PC-3 (cell line): ENCODE data around the gene SULT2B1. TPM values are rescaled to one million over a fixed set of nuclear protein-coding genes. Genes with fewer than 3 reads are reported as not detected.
A peak's percentile ranks its signal among the peaks of the same experiment; 100 is the strongest.

Experiments used
- ATAC-seq: fragments of 200-7000 bp; cut with Tn5 transposase; 2 replicates; pipeline ENCODE4 v1.9.1; 2020; ENCODE audit warnings: mild to moderate bottlenecking, moderate library complexity
- BruUV-seq: library from RNA; stranded (reverse); fragments of 400-500 nt; replicated peaks from 2 replicates; lab custom pipeline; 2021; lab: Mats Ljungman, UMichigan
- CTCF ChIA-PET: fragments of 300-600 bp; sonication (Branson Sonifier 250); formaldehyde crosslinking; loops from one replicate; lab custom pipeline; 2022; ENCODE audit warnings: antibody characterized with exemption; lab: Charles Lee
- POLR2A ChIA-PET: fragments of 300-600 bp; sonication (Branson Sonifier 250); formaldehyde crosslinking; loops from one replicate; lab custom pipeline; 2022; ENCODE audit warnings: antibody characterized with exemption; ENCODE audit not compliant: unreplicated experiment; lab: Charles Lee
- DNase-seq: peaks from one replicate; pipeline ENCODE4 v3.0.0-alpha.2; 2015
- H2AFZ ChIP-seq: fragments of 300-600 bp; sonication (generic); 2 replicates; pipeline ENCODE4 v1.6.0; 2016; ENCODE audit warnings: antibody characterized with exemption, low read length
- H3F3A ChIP-seq: fragments of 300-600 bp; sonication (generic); one replicate; pipeline ENCODE4 v1.6.0; 2017; ENCODE audit warnings: antibody characterized with exemption, low read length, control low read depth, mild to moderate bottlenecking; ENCODE audit not compliant: unreplicated experiment
- H3K27ac ChIP-seq: fragments of 300-600 bp; sonication (generic); 2 replicates; pipeline ENCODE4 v1.5.1; 2016; ENCODE audit warnings: mild to moderate bottlenecking, low read length
- H3K27me3 ChIP-seq: fragments of 300-600 bp; sonication (generic); 2 replicates; pipeline ENCODE4 v1.6.1; 2016; ENCODE audit warnings: low read length, mixed read lengths
- H3K36me3 ChIP-seq: fragments of 300-600 bp; sonication (generic); 2 replicates; pipeline ENCODE4 v1.6.1; 2016; ENCODE audit warnings: low read depth, mixed run types, low read length, mixed read lengths
- H3K4me1 ChIP-seq: fragments of 300-600 bp; sonication (generic); 2 replicates; pipeline ENCODE4 v1.5.1; 2016; ENCODE audit warnings: low read length; ENCODE audit not compliant: insufficient read depth
- H3K4me2 ChIP-seq: fragments of 300-600 bp; sonication (generic); 2 replicates; pipeline ENCODE4 v1.6.0; 2016; ENCODE audit warnings: low read length
- H3K4me3 ChIP-seq: fragments of 300-600 bp; sonication (generic); 2 replicates; pipeline ENCODE4 v1.5.1; 2016; ENCODE audit warnings: mild to moderate bottlenecking, low read length, mixed read lengths
- H3K79me2 ChIP-seq: fragments of 300-600 bp; sonication (generic); 2 replicates; pipeline ENCODE4 v1.6.1; 2017; ENCODE audit warnings: low read length, mixed read lengths
- H3K9ac ChIP-seq: fragments of 300-600 bp; sonication (generic); 2 replicates; pipeline ENCODE4 v1.6.0; 2016; ENCODE audit warnings: mild to moderate bottlenecking, low read length
- H3K9me2 ChIP-seq: fragments of 300-600 bp; sonication (generic); replicated peaks from 2 replicates; pipeline ENCODE4 v1.6.1; 2016; ENCODE audit warnings: mixed run types, low read length, mixed read lengths
- H3K9me3 ChIP-seq: fragments of 300-600 bp; sonication (generic); 2 replicates; pipeline ENCODE4 v1.6.1; 2016; ENCODE audit warnings: low read length, mixed read lengths
- H4K20me1 ChIP-seq: fragments of 300-600 bp; sonication (generic); 2 replicates; pipeline ENCODE4 v1.6.1; 2016; ENCODE audit warnings: low read length, mixed read lengths
- EZH2 ChIP-seq: fragments of 300-600 bp; sonication (generic); IDR thresholded peaks from one replicate; pipeline ENCODE4 v1.6.1; 2017; ENCODE audit warnings: antibody characterized with exemption, mild to moderate bottlenecking, low read length; ENCODE audit not compliant: unreplicated experiment
- EZH2phosphoT487 ChIP-seq: fragments of 300-600 bp; sonication (generic); IDR thresholded peaks from 2 replicates; pipeline ENCODE4 v1.6.1; 2018; ENCODE audit warnings: mild to moderate bottlenecking, antibody characterized with exemption, low read length, borderline replicate concordance
- intact Hi-C: fragments of 100-400 bp; cut with micrococcal nuclease; formaldehyde crosslinking; loops from 2 replicates; pipeline ENCODE4 v1.9.0; 2023
- total RNA-seq: library from RNA; depleted of rRNA; stranded (reverse); fragments of >200 nt; gene quantifications from 2 replicates; pipeline ENCODE4 v1.2.3, GENCODE V29; 2014
- TF ChIP-seq, protein P1 (sequence below): fragments of 300-600 bp; sonication (generic); conservative IDR thresholded peaks from 2 replicates; pipeline ENCODE4 v1.5.1; 2017; ENCODE audit warnings: antibody characterized with exemption, low read depth, mild to moderate bottlenecking, low read length

The SULT2B1 gene
- total RNA-seq, 1 experiment from 2014 or later: 6.7 TPM

- Histone ChIP-seq H4K20me1 (no peaks in the 10 kb centered on the region), H3K9me3 (peaks cover 4% of the 10 kb centered on the region; the same call in 1 of the 2 replicates), H3K4me3 (no peak overlapping the region), H3K79me2 (no peaks in the 10 kb centered on the region), H3K9ac (no peak overlapping the region), H3K36me3 (no peaks in the 10 kb centered on the region), H3K4me1 (no peaks in the 10 kb centered on the region), H3K27me3 (no peaks in the 10 kb centered on the region), H2AFZ (no peak overlapping the region), H3K27ac (no peak overlapping the region), H3F3A (no peaks in the 10 kb centered on the region), H3K9me2 (no peaks in the 10 kb centered on the region), H3K4me2 (no peak overlapping the region)
- POLR2A ChIA-PET: interaction anchor here (0.6 kb wide), 1 partner anchor 49 kb away, joined by 3 read pairs; no protein-coding TSS in a partner anchor
- DNase-seq: no peak
- no peak for ATAC-seq
- no TSS peak for BruUV-seq
- intact Hi-C loops: no loop called here
- CTCF ChIA-PET: no interaction called here
- TF ChIP-seq, protein P1, sequence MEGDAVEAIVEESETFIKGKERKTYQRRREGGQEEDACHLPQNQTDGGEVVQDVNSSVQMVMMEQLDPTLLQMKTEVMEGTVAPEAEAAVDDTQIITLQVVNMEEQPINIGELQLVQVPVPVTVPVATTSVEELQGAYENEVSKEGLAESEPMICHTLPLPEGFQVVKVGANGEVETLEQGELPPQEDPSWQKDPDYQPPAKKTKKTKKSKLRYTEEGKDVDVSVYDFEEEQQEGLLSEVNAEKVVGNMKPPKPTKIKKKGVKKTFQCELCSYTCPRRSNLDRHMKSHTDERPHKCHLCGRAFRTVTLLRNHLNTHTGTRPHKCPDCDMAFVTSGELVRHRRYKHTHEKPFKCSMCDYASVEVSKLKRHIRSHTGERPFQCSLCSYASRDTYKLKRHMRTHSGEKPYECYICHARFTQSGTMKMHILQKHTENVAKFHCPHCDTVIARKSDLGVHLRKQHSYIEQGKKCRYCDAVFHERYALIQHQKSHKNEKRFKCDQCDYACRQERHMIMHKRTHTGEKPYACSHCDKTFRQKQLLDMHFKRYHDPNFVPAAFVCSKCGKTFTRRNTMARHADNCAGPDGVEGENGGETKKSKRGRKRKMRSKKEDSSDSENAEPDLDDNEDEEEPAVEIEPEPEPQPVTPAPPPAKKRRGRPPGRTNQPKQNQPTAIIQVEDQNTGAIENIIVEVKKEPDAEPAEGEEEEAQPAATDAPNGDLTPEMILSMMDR: no peak
- no peak for TF ChIP-seq EZH2phosphoT487
- no peak for TF ChIP-seq EZH2
Observed at GRCh38 chr19:48529156-48529555, 22.8 kb upstream of the SULT2B1 start.

- intact Hi-C loops: no loop called here
- DNase-seq (no peak), ATAC-seq (no peak)
- H2AFZ ChIP-seq: peak overlapping the region; percentile 53; the same call in 1 of the 2 replicates
- no peaks in the 10 kb centered on the region for H3K36me3 ChIP-seq
- H3K27me3 ChIP-seq: no peaks in the 10 kb centered on the region
- H3K4me2 ChIP-seq: no peak overlapping the region
- H3K9ac ChIP-seq: no peak overlapping the region
- no peaks in the 10 kb centered on the region for H3K9me2 ChIP-seq
- no peaks in the 10 kb centered on the region for H3K4me1 ChIP-seq
- no peaks in the 10 kb centered on the region for H3F3A ChIP-seq
- no peaks in the 10 kb centered on the region for H3K79me2 ChIP-seq
- TF ChIP-seq, protein P1: no peak
- TF ChIP-seq EZH2phosphoT487 (no peak), EZH2 (no peak)
- H4K20me1 ChIP-seq: no peaks in the 10 kb centered on the region
- no peak overlapping the region for H3K27ac ChIP-seq
- ChIA-PET POLR2A (no interaction called here), CTCF (interaction anchor here (0.6 kb wide), 1 partner anchor 24 kb away, joined by 7 read pairs; no protein-coding TSS in a partner anchor)
- H3K9me3 ChIP-seq: peaks cover 4% of the 10 kb centered on the region; the same call in 1 of the 2 replicates
- no TSS peak for BruUV-seq
- no peak overlapping the region for H3K4me3 ChIP-seq
Observed at GRCh38 chr19:48530066-48530720, 21.8 kb upstream of the SULT2B1 start.

- no peaks in the 10 kb centered on the region for H3K27me3 ChIP-seq
- no peaks in the 10 kb centered on the region for H4K20me1 ChIP-seq
- H3K4me3 ChIP-seq: no peak overlapping the region
- H3K79me2 ChIP-seq: no peaks in the 10 kb centered on the region
- TF ChIP-seq, protein P1: no peak
- TF ChIP-seq EZH2phosphoT487 (no peak), EZH2 (no peak)
- DNase-seq (no peak), ATAC-seq (no peak)
- no peaks in the 10 kb centered on the region for H3F3A ChIP-seq
- H3K4me2 ChIP-seq: no peak overlapping the region
- no peak overlapping the region for H3K9ac ChIP-seq
- no peaks in the 10 kb centered on the region for H3K9me2 ChIP-seq
- ChIA-PET POLR2A (no interaction called here), CTCF (interaction anchor here (0.6 kb wide), 1 partner anchor 25 kb away, joined by 7 read pairs; no protein-coding TSS in a partner anchor)
- H3K27ac ChIP-seq: no peak overlapping the region
- intact Hi-C loops: no loop called here
- no peak overlapping the region for H2AFZ ChIP-seq
- peaks cover 4% of the 10 kb centered on the region; the same call in 1 of the 2 replicates for H3K9me3 ChIP-seq
- H3K36me3 ChIP-seq: no peaks in the 10 kb centered on the region
- BruUV-seq: no TSS peak
- no peaks in the 10 kb centered on the region for H3K4me1 ChIP-seq
Observed at GRCh38 chr19:48530770-48531169, 21.2 kb upstream of the SULT2B1 start.
